Neutrophil (primary cell): ENCODE results near the gene EFNA3.

ENCODE experiments used
- H3K27ac ChIP-seq: fragments of 200-600 bp; sonication (generic); 2 replicates; pipeline ENCODE4 v1.5.1; 2016; ENCODE audit warnings: mild to moderate bottlenecking, moderate library complexity
- H3K27me3 ChIP-seq: fragments of 200-600 bp; sonication (generic); 2 replicates; pipeline ENCODE4 v1.6.0; 2016; ENCODE audit warnings: mild to moderate bottlenecking
- H3K36me3 ChIP-seq: fragments of 200-600 bp; sonication (generic); 2 replicates; pipeline ENCODE4 v1.5.1; 2017
- H3K4me1 ChIP-seq, 2 experiments: fragments of 200-600 bp in 1 of 2; sonication (generic) in 1 of 2; 1 replicate in 1 of 2; 2 replicates in 1 of 2; pipeline versions ENCODE4 v1.5.1 to v1.6.1; 2013 to 2016; ENCODE audit warnings: low read depth in 1 of 2, low read length in 1 of 2, mild to moderate bottlenecking in 1 of 2, moderate library complexity in 1 of 2; ENCODE audit not compliant: control insufficient read depth in 1 of 2, insufficient read depth in 1 of 2
- H3K4me3 ChIP-seq, 2 experiments: fragments of 200-600 bp in 1 of 2; sonication (generic) in 1 of 2; 1 replicate in 1 of 2; 2 replicates in 1 of 2; pipeline ENCODE4 v1.5.1; 2013 to 2016; ENCODE audit warnings: low read depth in 1 of 2, low read length in 1 of 2, mild to moderate bottlenecking in 1 of 2, moderate library complexity in 1 of 2
- H3K9me3 ChIP-seq: fragments of 200-600 bp; sonication (generic); 2 replicates; pipeline ENCODE4 v1.5.1; 2016
- CTCF ChIP-seq: fragments of 200-600 bp; sonication (generic); IDR thresholded peaks from 2 replicates; pipeline ENCODE4 v1.5.1; 2016; ENCODE audit warnings: antibody characterized with exemption

The EFNA3 gene

GRCh38 chr1:155043793-155044192 is 34.8 kb upstream of the EFNA3 start:
- Histone ChIP-seq H3K4me1 (peaks cover 8 to 14% of the 10 kb centered on the region in 2 experiments), H3K27ac (no peak overlapping the region), H3K4me3 (no peak overlapping the region), H3K27me3 (no peaks in the 10 kb centered on the region), H3K36me3 (no peaks in the 10 kb centered on the region), H3K9me3 (no peaks in the 10 kb centered on the region)
- no peak for TF ChIP-seq CTCF

GRCh38 chr1:155044365-155044764 is 34.3 kb upstream of the EFNA3 start:
- TF ChIP-seq CTCF, result no peak
- no peak overlapping the region for H3K27ac ChIP-seq
- no peaks in the 10 kb centered on the region for H3K9me3 ChIP-seq
- no peaks in the 10 kb centered on the region for H3K36me3 ChIP-seq
- H3K4me1 ChIP-seq, result peaks cover 2 to 8% of the 10 kb centered on the region in 2 experiments
- no peaks in the 10 kb centered on the region for H3K27me3 ChIP-seq
- H3K4me3 ChIP-seq, result no peak overlapping the region

GRCh38 chr1:155044812-155045657 is 33.6 kb upstream of the EFNA3 start:
- no peak overlapping the region for H3K4me3 ChIP-seq
- no peaks in the 10 kb centered on the region for H3K36me3 ChIP-seq
- TF ChIP-seq CTCF, result peak; percentile 64
- no peaks in the 10 kb centered on the region for H3K9me3 ChIP-seq
- no peak overlapping the region for H3K27ac ChIP-seq
- no peaks in the 10 kb centered on the region for H3K27me3 ChIP-seq
- peaks cover 4 to 8% of the 10 kb centered on the region in 2 experiments for H3K4me1 ChIP-seq

GRCh38 chr1:155048449-155049334 is 29.9 kb upstream of the EFNA3 start:
- no peak for TF ChIP-seq CTCF
- no peaks in the 10 kb centered on the region for H3K27me3 ChIP-seq
- H3K36me3 ChIP-seq, result no peaks in the 10 kb centered on the region
- no peaks in the 10 kb centered on the region for H3K9me3 ChIP-seq
- H3K4me1 ChIP-seq, result peaks cover 35 to 43% of the 10 kb centered on the region in 2 experiments
- H3K4me3 ChIP-seq, result no peak overlapping the region
- H3K27ac ChIP-seq, result no peak overlapping the region

- Histone ChIP-seq H3K27ac (peak overlapping the region; percentile 88), H3K36me3 (peaks cover 7% of the 10 kb centered on the region), H3K4me1 (peaks cover 38 to 43% of the 10 kb centered on the region in 2 experiments), H3K4me3 (peak overlapping the region; percentile 87 to 92), H3K9me3 (no peaks in the 10 kb centered on the region), H3K27me3 (no peaks in the 10 kb centered on the region)
- TF ChIP-seq CTCF, result no peak
Measured at GRCh38 chr1:155049651-155050559, 28.7 kb upstream of the EFNA3 start.
